ENCODE measurements around the gene EID3.

DNA sequence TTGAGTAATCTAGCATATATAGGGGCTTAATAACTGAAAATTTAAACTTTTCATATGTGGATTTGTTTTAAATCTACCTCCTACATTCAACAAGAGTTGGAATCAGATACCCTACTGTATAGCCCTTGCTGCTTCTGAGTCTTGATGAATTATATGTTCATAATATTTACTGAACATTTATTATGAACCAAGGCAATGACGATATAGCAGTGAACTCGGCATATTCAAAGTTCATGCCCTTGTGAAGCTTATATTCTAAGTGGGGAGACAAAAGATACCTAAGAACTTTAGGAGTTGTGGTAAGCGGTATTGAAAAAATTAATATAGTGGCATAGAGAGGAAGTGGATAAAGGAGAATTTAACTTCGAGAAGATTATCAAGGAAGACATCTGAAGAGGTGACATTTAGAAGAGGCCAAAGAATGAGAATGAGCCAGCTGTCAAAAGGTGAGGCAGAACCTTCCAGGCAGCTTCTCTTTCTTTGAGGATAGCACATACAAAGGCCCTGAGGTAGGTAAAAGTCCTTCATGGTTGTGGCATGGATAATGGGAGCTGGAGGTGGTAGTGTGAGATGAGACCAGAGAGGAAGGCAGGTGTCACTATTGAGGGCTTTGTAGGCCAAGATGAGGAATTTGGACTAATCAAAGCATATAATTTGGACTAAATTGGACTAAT lies 10.2 kb downstream of the EID3 start:
- no peak for TF ChIP-seq CTCF (IDR thresholded peaks at IDR 0.05)
- no peak for TF ChIP-seq EZH2 (IDR thresholded peaks at IDR 0.05; ENCODE audit: borderline replicate concordance, insufficient read depth, low read depth, low read length, poor library complexity, severe bottlenecking)

All from B cell (primary cell).